DOHH2 (cell line): ENCODE results near the gene ARHGEF26.

Experiments
- H3F3A ChIP-seq: fragments of 200-600 bp; sonication (generic), shearing (Covaris generic); 2 replicates; pipeline ENCODE4 v1.6.0; 2016; ENCODE audit warnings: antibody characterized with exemption, mild to moderate bottlenecking; ENCODE audit not compliant: control insufficient read depth, insufficient read depth
- H3K27ac ChIP-seq: fragments of 200-600 bp; sonication (generic); 2 replicates; pipeline ENCODE4 v1.5.1; 2014; ENCODE audit warnings: low read depth, mild to moderate bottlenecking, low read length, moderate library complexity
- H3K27me3 ChIP-seq: fragments of 200-600 bp; sonication (generic); 2 replicates; pipeline ENCODE4 v1.6.1; 2014; ENCODE audit warnings: mild to moderate bottlenecking, low read length, mixed read lengths; ENCODE audit not compliant: control insufficient read depth
- H3K36me3 ChIP-seq: fragments of 200-600 bp; sonication (generic); 2 replicates; pipeline ENCODE4 v1.6.1; 2014; ENCODE audit warnings: mild to moderate bottlenecking, low read length, moderate library complexity, mixed read lengths; ENCODE audit not compliant: control insufficient read depth
- H3K4me1 ChIP-seq: fragments of 200-600 bp; sonication (generic); 2 replicates; pipeline ENCODE4 v1.6.1; 2014; ENCODE audit warnings: mild to moderate bottlenecking, low read length, mixed read lengths; ENCODE audit not compliant: control insufficient read depth
- H3K4me2 ChIP-seq: fragments of 200-600 bp; sonication (generic); 2 replicates; pipeline ENCODE4 v1.6.0; 2014; ENCODE audit warnings: mild to moderate bottlenecking, low read length, moderate library complexity
- H3K4me3 ChIP-seq: fragments of 200-600 bp; sonication (generic); 2 replicates; pipeline ENCODE4 v1.5.1; 2014; ENCODE audit warnings: mild to moderate bottlenecking, low read length, mixed read lengths
- H3K79me2 ChIP-seq: fragments of 200-600 bp; sonication (generic); 2 replicates; pipeline ENCODE4 v1.6.1; 2014; ENCODE audit warnings: mild to moderate bottlenecking, low read length, mixed read lengths; ENCODE audit not compliant: control insufficient read depth
- H3K9me2 ChIP-seq: fragments of 200-600 bp; sonication (generic); replicated peaks from 2 replicates; pipeline ENCODE4 v1.6.1; 2014; ENCODE audit warnings: mild to moderate bottlenecking, low read length, mixed read lengths; ENCODE audit not compliant: control insufficient read depth
- H3K9me3 ChIP-seq: fragments of 200-600 bp; sonication (generic); 2 replicates; pipeline ENCODE4 v1.6.1; 2014; ENCODE audit warnings: antibody characterized with exemption, low read length, mixed read lengths; ENCODE audit not compliant: control insufficient read depth, insufficient read depth
- H4K20me1 ChIP-seq: fragments of 200-600 bp; sonication (generic); 2 replicates; pipeline ENCODE4 v1.6.0; 2014; ENCODE audit warnings: low read depth, mild to moderate bottlenecking, antibody characterized with exemption, low read length, moderate library complexity; ENCODE audit not compliant: control insufficient read depth, insufficient read depth
- CTCF ChIP-seq: fragments of 200-600 bp; sonication (generic); IDR thresholded peaks from one replicate; pipeline ENCODE4 v1.5.1; 2014; ENCODE audit warnings: antibody characterized with exemption, mild to moderate bottlenecking, low read depth, low read length; ENCODE audit not compliant: poor library complexity, severe bottlenecking
- EZH2phosphoT487 ChIP-seq: fragments of 200-600 bp; sonication (generic); IDR thresholded peaks from 2 replicates; pipeline ENCODE4 v1.6.1; 2017; ENCODE audit warnings: borderline replicate concordance, mild to moderate bottlenecking, antibody characterized with exemption, low read length, moderate library complexity, mixed read lengths

Gene ARHGEF26

DNA sequence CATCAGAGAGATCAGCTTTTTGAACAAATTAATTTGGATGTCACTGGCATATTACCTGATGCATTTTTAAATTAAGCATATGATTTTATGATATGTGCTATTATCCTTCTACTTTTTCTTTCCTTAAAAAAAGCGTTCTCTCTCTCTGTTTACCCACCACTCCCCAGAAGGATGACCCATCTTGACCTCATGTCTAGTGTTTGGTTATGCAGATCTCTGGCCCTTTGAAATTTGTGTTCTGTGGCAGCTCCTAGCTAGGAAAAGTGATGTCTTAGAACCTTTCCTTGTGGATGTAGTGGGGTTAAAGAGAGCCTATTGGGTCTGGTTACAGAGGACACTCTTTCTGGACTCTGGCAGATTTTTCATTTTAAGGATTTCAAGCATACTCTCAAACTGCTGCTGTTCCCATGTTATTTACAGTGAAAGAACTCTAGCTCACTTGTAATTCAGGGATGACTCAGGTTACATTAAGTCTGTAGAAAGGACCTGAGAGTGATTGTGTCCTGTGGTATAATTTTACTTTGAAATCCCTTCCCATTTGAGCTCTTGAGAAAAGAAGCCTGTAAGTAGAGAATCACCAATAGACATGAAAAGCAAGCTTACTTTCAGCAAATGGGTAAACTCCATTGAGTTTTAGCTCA lies 23.8 kb downstream of the ARHGEF26 start:
- no peak overlapping the region for H3K4me3 ChIP-seq
- no peaks in the 10 kb centered on the region for H3K36me3 ChIP-seq
- no peak overlapping the region for H3K27ac ChIP-seq
- H3K4me1 ChIP-seq: no peaks in the 10 kb centered on the region
- no peak for TF ChIP-seq CTCF
- TF ChIP-seq EZH2phosphoT487: no peak
- H4K20me1 ChIP-seq: no peaks in the 10 kb centered on the region
- no peaks in the 10 kb centered on the region for H3K27me3 ChIP-seq
- no peaks in the 10 kb centered on the region for H3K9me2 ChIP-seq
- no peaks in the 10 kb centered on the region for H3K79me2 ChIP-seq
- H3F3A ChIP-seq: no peaks in the 10 kb centered on the region
- H3K9me3 ChIP-seq: no peaks in the 10 kb centered on the region
- no peak overlapping the region for H3K4me2 ChIP-seq

GRCh38 chr3:154148541-154148940 lies 27.4 kb downstream of the ARHGEF26 start:
- Histone ChIP-seq H3K27me3 (no peaks in the 10 kb centered on the region), H3K4me2 (no peak overlapping the region)

GRCh38 chr3:154149286-154149685 lies 28.1 kb downstream of the ARHGEF26 start:
- Histone ChIP-seq H3K4me2 (no peak overlapping the region), H3K79me2 (no peaks in the 10 kb centered on the region), H3F3A (no peaks in the 10 kb centered on the region), H3K27me3 (no peaks in the 10 kb centered on the region), H3K36me3 (no peaks in the 10 kb centered on the region), H3K4me3 (no peak overlapping the region), H3K4me1 (no peaks in the 10 kb centered on the region), H3K9me3 (no peaks in the 10 kb centered on the region), H3K9me2 (no peaks in the 10 kb centered on the region), H4K20me1 (no peaks in the 10 kb centered on the region), H3K27ac (no peak overlapping the region)
- no peak for TF ChIP-seq CTCF

More at GRCh38 chr3:154148541-154148940, 27.4 kb downstream of the ARHGEF26 start:
- H3K9me3 ChIP-seq: no peaks in the 10 kb centered on the region
- no peaks in the 10 kb centered on the region for H3K4me1 ChIP-seq
- no peaks in the 10 kb centered on the region for H3K79me2 ChIP-seq
- H3F3A ChIP-seq: no peaks in the 10 kb centered on the region
- H3K36me3 ChIP-seq: no peaks in the 10 kb centered on the region
- no peak overlapping the region for H3K4me3 ChIP-seq
- no peaks in the 10 kb centered on the region for H4K20me1 ChIP-seq
- no peak overlapping the region for H3K27ac ChIP-seq
- TF ChIP-seq EZH2phosphoT487: no peak
- no peak for TF ChIP-seq CTCF
- H3K9me2 ChIP-seq: no peaks in the 10 kb centered on the region
